OCI-LY7 (cell line): ENCODE results near the gene S100A7A. TPM values are rescaled to one million over a fixed set of nuclear protein-coding genes. Genes with fewer than 3 reads are reported as not detected.

Source experiments
- BruUV-seq: library from RNA; stranded (reverse); fragments of 400-500 nt; replicated peaks from 2 replicates; lab custom pipeline; 2021; lab: Mats Ljungman, UMichigan
- CTCF ChIA-PET: fragments of 300-600 bp; sonication (Branson Sonifier 250); formaldehyde crosslinking; loops from one replicate; lab custom pipeline; 2022; ENCODE audit warnings: antibody characterized with exemption; ENCODE audit not compliant: unreplicated experiment; lab: Charles Lee
- POLR2A ChIA-PET: fragments of 300-600 bp; sonication (Branson Sonifier 250); formaldehyde crosslinking; loops from one replicate; lab custom pipeline; 2022; ENCODE audit warnings: antibody characterized with exemption; lab: Charles Lee
- DNase-seq: peaks from one replicate; pipeline ENCODE4 v3.0.0-alpha.2; 2015; ENCODE audit warnings: low spot score
- H2AFZ ChIP-seq: fragments of 200-600 bp; sonication (generic), shearing (Covaris generic); 2 replicates; pipeline ENCODE4 v1.6.1; 2014; ENCODE audit warnings: mild to moderate bottlenecking, antibody characterized with exemption, low read length, moderate library complexity
- H3K27ac ChIP-seq: fragments of 200-600 bp; sonication (generic); 2 replicates; pipeline ENCODE4 v1.5.1; 2014; ENCODE audit warnings: mixed run types, low read depth, mild to moderate bottlenecking, moderate library complexity, low read length, inconsistent platforms; ENCODE audit not compliant: poor library complexity, severe bottlenecking
- H3K36me3 ChIP-seq: fragments of 200-600 bp; sonication (generic); 2 replicates; pipeline ENCODE4 v1.6.1; 2014; ENCODE audit warnings: mild to moderate bottlenecking, antibody characterized with exemption, low read length, moderate library complexity, mixed read lengths; ENCODE audit not compliant: insufficient read depth
- H3K4me1 ChIP-seq: fragments of 200-600 bp; sonication (generic); 2 replicates; pipeline ENCODE4 v1.5.1; 2014; ENCODE audit warnings: mild to moderate bottlenecking, low read length; ENCODE audit not compliant: insufficient read depth, poor library complexity, severe bottlenecking
- H3K4me2 ChIP-seq: fragments of 200-600 bp; sonication (generic); 2 replicates; pipeline ENCODE4 v1.6.1; 2014; ENCODE audit warnings: mild to moderate bottlenecking, low read length
- H3K4me3 ChIP-seq: fragments of 200-600 bp; sonication (generic); 2 replicates; pipeline ENCODE4 v1.5.1; 2014; ENCODE audit warnings: mild to moderate bottlenecking, low read depth, low read length; ENCODE audit not compliant: poor library complexity, severe bottlenecking
- H3K79me2 ChIP-seq: fragments of 200-600 bp; sonication (generic); 2 replicates; pipeline ENCODE4 v1.6.1; 2016; ENCODE audit warnings: low read depth, mild to moderate bottlenecking, low read length, moderate library complexity, mixed read lengths; ENCODE audit not compliant: insufficient read depth
- H3K9me2 ChIP-seq: fragments of 200-600 bp; sonication (generic); 2 replicates; pipeline ENCODE4 v1.6.1; 2016; ENCODE audit warnings: mild to moderate bottlenecking, low read length, mixed read lengths; ENCODE audit not compliant: insufficient read depth
- H3K9me3 ChIP-seq: fragments of 200-600 bp; sonication (generic); 2 replicates; pipeline ENCODE4 v1.6.1; 2014; ENCODE audit warnings: mild to moderate bottlenecking, mixed run types, low read length, mixed read lengths
- H4K20me1 ChIP-seq: fragments of 200-600 bp; sonication (generic); 2 replicates; pipeline ENCODE4 v1.6.1; 2014; ENCODE audit warnings: mild to moderate bottlenecking, antibody characterized with exemption, low read length, moderate library complexity, mixed read lengths; ENCODE audit not compliant: insufficient read depth
- CTCF ChIP-seq: fragments of 200-600 bp; sonication (generic); conservative IDR thresholded peaks from 2 replicates; pipeline ENCODE4 v1.5.1; 2014; ENCODE audit warnings: mild to moderate bottlenecking, antibody characterized with exemption, low read length, moderate library complexity, mixed read lengths
- EZH2phosphoT487 ChIP-seq: fragments of 200-600 bp; sonication (generic); IDR thresholded peaks from 2 replicates; pipeline ENCODE4 v1.6.1; 2018; ENCODE audit warnings: low read depth, borderline replicate concordance, mild to moderate bottlenecking, mixed run types, antibody characterized with exemption, low read length, moderate library complexity, mixed read lengths
- intact Hi-C: fragments of 100-400 bp; cut with micrococcal nuclease; formaldehyde crosslinking; loops from one replicate; pipeline ENCODE4 v1.10.0; 2022; ENCODE audit not compliant: unreplicated experiment
- total RNA-seq, 2 experiments: library from RNA; depleted of rRNA in 1 of 2; stranded (reverse); fragments of >200 nt in 1 of 2; shearing (Covaris generic) in 1 of 2; gene quantifications; 2 replicates each; pipeline ENCODE4 v1.2.3, GENCODE V29; 2014 to 2022

Gene S100A7A
- total RNA-seq, 2 experiments from 2014 or later, result not detected

- Histone ChIP-seq H3K9me2 (no peaks in the 10 kb centered on the region), H3K27ac (no peak overlapping the region), H4K20me1 (no peaks in the 10 kb centered on the region), H3K4me2 (no peak overlapping the region), H3K79me2 (no peaks in the 10 kb centered on the region), H3K9me3 (no peaks in the 10 kb centered on the region), H3K4me3 (no peak overlapping the region), H2AFZ (no peak overlapping the region), H3K4me1 (no peaks in the 10 kb centered on the region), H3K36me3 (no peaks in the 10 kb centered on the region)
- POLR2A ChIA-PET, result no interaction called here
- DNase-seq, result no peak
- BruUV-seq, result no TSS peak
- intact Hi-C loops, result no loop called here
- TF ChIP-seq CTCF (no peak), EZH2phosphoT487 (no peak)
- CTCF ChIA-PET, result no interaction called here
These were observed 14.2 kb downstream of the S100A7A start for GRCh38 chr1:153430561-153430960.

GRCh38 chr1:153431002-153431401 lies 14.7 kb downstream of the S100A7A start:
- H3K9me3 ChIP-seq, result no peaks in the 10 kb centered on the region
- intact Hi-C loops, result no loop called here
- H3K4me1 ChIP-seq, result no peaks in the 10 kb centered on the region
- H3K27ac ChIP-seq, result no peak overlapping the region
- no peak overlapping the region for H3K4me2 ChIP-seq
- no peak overlapping the region for H2AFZ ChIP-seq
- DNase-seq, result no peak
- ChIA-PET POLR2A (no interaction called here), CTCF (no interaction called here)
- H3K36me3 ChIP-seq, result no peaks in the 10 kb centered on the region
- H3K4me3 ChIP-seq, result no peak overlapping the region
- TF ChIP-seq CTCF (no peak), EZH2phosphoT487 (no peak)
- no peaks in the 10 kb centered on the region for H4K20me1 ChIP-seq
- no peaks in the 10 kb centered on the region for H3K79me2 ChIP-seq
- H3K9me2 ChIP-seq, result no peaks in the 10 kb centered on the region
- no TSS peak for BruUV-seq

- TF ChIP-seq EZH2phosphoT487 (no peak), CTCF (no peak)
- Histone ChIP-seq H3K79me2 (no peaks in the 10 kb centered on the region), H2AFZ (no peak overlapping the region), H3K4me3 (no peak overlapping the region), H3K4me2 (no peak overlapping the region), H3K9me2 (no peaks in the 10 kb centered on the region), H3K4me1 (no peaks in the 10 kb centered on the region), H3K9me3 (no peaks in the 10 kb centered on the region), H3K36me3 (no peaks in the 10 kb centered on the region), H3K27ac (no peak overlapping the region), H4K20me1 (no peaks in the 10 kb centered on the region)
- ChIA-PET POLR2A (no interaction called here), CTCF (no interaction called here)
- no peak for DNase-seq
- intact Hi-C loops, result no loop called here
- BruUV-seq, result no TSS peak
These were observed 15.1 kb downstream of the S100A7A start for GRCh38 chr1:153431427-153431826.
